ENCODE results near the gene FN1.

Gene FN1

DNA sequence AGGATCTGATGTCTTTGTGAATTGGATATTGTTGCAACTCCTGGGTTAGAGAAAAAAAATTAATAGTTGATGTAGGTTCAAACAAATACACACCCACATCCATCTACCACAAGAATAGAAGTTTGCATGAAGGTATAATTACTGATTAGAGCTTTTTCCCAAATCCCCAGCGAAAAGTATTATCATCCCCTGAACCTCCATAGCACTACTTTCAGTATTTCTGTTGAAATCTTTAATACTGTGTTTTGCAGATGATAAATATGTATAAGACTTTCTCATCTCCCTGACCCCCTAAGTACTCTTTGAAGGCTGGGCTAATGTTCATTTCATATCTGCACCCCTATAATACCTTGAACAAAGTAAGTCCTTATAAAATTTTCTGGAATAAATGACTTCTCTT lies 6.4 kb downstream of the FN1 start:
- Histone ChIP-seq H3K4me2 (ENCODE audit: low read depth, low read length, poor library complexity, severe bottlenecking) (no peak overlapping the region), H3K36me3 (ENCODE audit: insufficient read depth, low read length) (no peaks in the 10 kb centered on the region), H3K9ac (ENCODE audit: low read depth, low read length, poor library complexity, severe bottlenecking) (no peak overlapping the region)

DNA sequence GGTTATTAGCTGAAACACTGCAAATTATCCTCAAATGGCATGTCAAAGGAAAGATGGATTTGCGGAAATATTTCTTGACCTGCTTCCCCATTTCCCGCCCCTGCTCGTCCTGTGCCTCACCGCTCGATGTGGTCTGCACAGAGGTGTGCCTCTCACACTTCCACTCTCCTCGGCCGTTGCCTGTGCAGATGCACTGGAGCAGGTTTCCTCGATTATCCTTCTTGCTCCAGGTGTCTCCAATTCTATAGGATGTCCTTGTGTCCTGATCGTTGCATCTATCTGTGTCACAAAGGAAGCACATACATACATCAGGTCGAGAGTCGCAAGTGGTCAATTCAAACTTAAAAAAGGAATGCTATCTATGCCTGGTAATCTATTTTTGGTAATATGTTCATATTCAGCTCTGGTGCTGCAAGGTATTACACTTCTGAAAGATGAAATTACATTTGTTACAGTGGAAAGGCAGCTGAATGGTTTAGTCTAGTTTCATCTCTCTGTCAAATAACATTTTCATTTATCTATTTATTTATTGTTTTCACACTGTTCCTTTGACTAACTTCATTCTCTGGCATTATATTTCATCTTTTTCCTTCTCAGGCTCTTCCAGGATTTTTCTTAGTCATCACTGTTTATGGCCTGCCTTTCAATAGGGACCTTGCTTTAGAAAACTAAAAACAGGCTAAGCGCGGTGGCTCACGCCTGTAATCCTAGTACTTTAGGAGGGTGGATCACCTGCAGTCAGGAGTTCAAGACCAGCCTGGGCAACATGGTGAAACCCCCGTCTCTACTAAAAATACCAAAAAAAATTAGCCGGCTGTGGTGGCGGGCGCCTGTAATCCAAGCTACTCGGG lies 7.6 kb downstream of the FN1 start:
- no peaks in the 10 kb centered on the region for H3K4me1 ChIP-seq (ENCODE audit: insufficient read depth, low read length, poor library complexity, severe bottlenecking)
- no peaks in the 10 kb centered on the region for H3F3A ChIP-seq (ENCODE audit: low read depth)
- H2AFZ ChIP-seq (ENCODE audit: low read length): no peak overlapping the region
- H3K79me2 ChIP-seq (ENCODE audit: insufficient read depth, low read length): no peaks in the 10 kb centered on the region
- no peaks in the 10 kb centered on the region for H3K36me3 ChIP-seq (ENCODE audit: insufficient read depth, low read length)
- H4K20me1 ChIP-seq (ENCODE audit: insufficient read depth, low read length, poor library complexity, severe bottlenecking): no peaks in the 10 kb centered on the region
- H3K4me2 ChIP-seq (ENCODE audit: low read depth, low read length, poor library complexity, severe bottlenecking): no peak overlapping the region
- H3K27me3 ChIP-seq (ENCODE audit: insufficient read depth, low read length, poor library complexity, severe bottlenecking): no peaks in the 10 kb centered on the region
- TF ChIP-seq EZH2phosphoT487 (IDR thresholded peaks at IDR 0.05; ENCODE audit: borderline replicate concordance): no peak
- TF ChIP-seq, protein P1, sequence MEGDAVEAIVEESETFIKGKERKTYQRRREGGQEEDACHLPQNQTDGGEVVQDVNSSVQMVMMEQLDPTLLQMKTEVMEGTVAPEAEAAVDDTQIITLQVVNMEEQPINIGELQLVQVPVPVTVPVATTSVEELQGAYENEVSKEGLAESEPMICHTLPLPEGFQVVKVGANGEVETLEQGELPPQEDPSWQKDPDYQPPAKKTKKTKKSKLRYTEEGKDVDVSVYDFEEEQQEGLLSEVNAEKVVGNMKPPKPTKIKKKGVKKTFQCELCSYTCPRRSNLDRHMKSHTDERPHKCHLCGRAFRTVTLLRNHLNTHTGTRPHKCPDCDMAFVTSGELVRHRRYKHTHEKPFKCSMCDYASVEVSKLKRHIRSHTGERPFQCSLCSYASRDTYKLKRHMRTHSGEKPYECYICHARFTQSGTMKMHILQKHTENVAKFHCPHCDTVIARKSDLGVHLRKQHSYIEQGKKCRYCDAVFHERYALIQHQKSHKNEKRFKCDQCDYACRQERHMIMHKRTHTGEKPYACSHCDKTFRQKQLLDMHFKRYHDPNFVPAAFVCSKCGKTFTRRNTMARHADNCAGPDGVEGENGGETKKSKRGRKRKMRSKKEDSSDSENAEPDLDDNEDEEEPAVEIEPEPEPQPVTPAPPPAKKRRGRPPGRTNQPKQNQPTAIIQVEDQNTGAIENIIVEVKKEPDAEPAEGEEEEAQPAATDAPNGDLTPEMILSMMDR (conservative IDR thresholded peaks at IDR 0.05; ENCODE audit: low read length): no peak
- no peak overlapping the region for H3K9ac ChIP-seq (ENCODE audit: low read depth, low read length, poor library complexity, severe bottlenecking)
- H3K9me3 ChIP-seq (ENCODE audit: insufficient read depth, low read depth, low read length): no peaks in the 10 kb centered on the region
- no peaks in the 10 kb centered on the region for H3K9me2 ChIP-seq (replicated peaks; ENCODE audit: low read depth, low read length)
- H3K4me3 ChIP-seq (ENCODE audit: low read length, poor library complexity, severe bottlenecking): no peak overlapping the region

More for the DNA sequence above, 6.4 kb downstream of the FN1 start:
- Histone ChIP-seq H4K20me1 (ENCODE audit: insufficient read depth, low read length, poor library complexity, severe bottlenecking) (no peaks in the 10 kb centered on the region), H3K9me2 (replicated peaks; ENCODE audit: low read depth, low read length) (no peaks in the 10 kb centered on the region), H3K4me3 (ENCODE audit: low read length, poor library complexity, severe bottlenecking) (no peak overlapping the region), H3K27me3 (ENCODE audit: insufficient read depth, low read length, poor library complexity, severe bottlenecking) (no peaks in the 10 kb centered on the region), H3K79me2 (ENCODE audit: insufficient read depth, low read length) (no peaks in the 10 kb centered on the region), H3K9me3 (ENCODE audit: insufficient read depth, low read depth, low read length) (no peaks in the 10 kb centered on the region), H3K4me1 (ENCODE audit: insufficient read depth, low read length, poor library complexity, severe bottlenecking) (no peaks in the 10 kb centered on the region), H2AFZ (ENCODE audit: low read length) (no peak overlapping the region), H3F3A (ENCODE audit: low read depth) (no peaks in the 10 kb centered on the region)
- TF ChIP-seq, protein P1 (conservative IDR thresholded peaks at IDR 0.05; ENCODE audit: low read length): no peak
- no peak for TF ChIP-seq EZH2phosphoT487 (IDR thresholded peaks at IDR 0.05; ENCODE audit: borderline replicate concordance)

DNA sequence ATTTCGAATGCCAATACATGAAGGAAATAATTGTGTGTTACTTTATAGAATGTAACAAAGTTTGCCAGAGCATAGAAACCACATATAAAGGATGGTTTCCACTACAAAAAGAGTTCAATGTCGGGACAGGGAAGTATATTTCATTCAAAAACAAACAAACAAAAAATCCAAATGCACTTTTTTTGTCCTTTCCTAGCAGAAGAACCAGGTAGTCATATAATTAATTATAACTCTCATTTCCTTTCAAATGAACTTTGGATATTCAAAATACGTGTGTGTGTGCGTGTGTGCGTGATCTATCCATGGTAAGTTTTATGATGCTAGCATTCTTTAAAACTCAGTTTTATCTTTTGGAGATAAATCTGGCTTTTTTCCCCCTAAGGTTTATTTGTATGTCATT lies 8.3 kb downstream of the FN1 start:
- no peaks in the 10 kb centered on the region for H3K79me2 ChIP-seq (ENCODE audit: insufficient read depth, low read length)
- no peaks in the 10 kb centered on the region for H3K36me3 ChIP-seq (ENCODE audit: insufficient read depth, low read length)
- H3K4me2 ChIP-seq (ENCODE audit: low read depth, low read length, poor library complexity, severe bottlenecking): no peak overlapping the region
- H4K20me1 ChIP-seq (ENCODE audit: insufficient read depth, low read length, poor library complexity, severe bottlenecking): no peaks in the 10 kb centered on the region
- H3K4me3 ChIP-seq (ENCODE audit: low read length, poor library complexity, severe bottlenecking): no peak overlapping the region
- H3K9me3 ChIP-seq (ENCODE audit: insufficient read depth, low read depth, low read length): no peaks in the 10 kb centered on the region
- H3K4me1 ChIP-seq (ENCODE audit: insufficient read depth, low read length, poor library complexity, severe bottlenecking): no peaks in the 10 kb centered on the region
- H3F3A ChIP-seq (ENCODE audit: low read depth): no peaks in the 10 kb centered on the region
- H3K9ac ChIP-seq (ENCODE audit: low read depth, low read length, poor library complexity, severe bottlenecking): no peak overlapping the region
- H3K27me3 ChIP-seq (ENCODE audit: insufficient read depth, low read length, poor library complexity, severe bottlenecking): no peaks in the 10 kb centered on the region
- H3K9me2 ChIP-seq (replicated peaks; ENCODE audit: low read depth, low read length): no peaks in the 10 kb centered on the region
- no peak overlapping the region for H2AFZ ChIP-seq (ENCODE audit: low read length)
- TF ChIP-seq EZH2phosphoT487 (IDR thresholded peaks at IDR 0.05; ENCODE audit: borderline replicate concordance): no peak
- TF ChIP-seq, protein P1 (conservative IDR thresholded peaks at IDR 0.05; ENCODE audit: low read length): no peak
